Measurements from ENCODE around the gene TANGO6. TPM values are rescaled to one million over a fixed set of nuclear protein-coding genes. Genes with fewer than 3 reads are reported as not detected.
A peak's percentile ranks its signal among the peaks of the same experiment; 100 is the strongest.
"Not testable (repeated sequence)": the region's sequence is repeated elsewhere in the genome, so short reads cannot be mapped to it uniquely, and the experiment has no call there.

TANGO6 gene
- total RNA-seq, 2 donors from 2014 or later, result 6.4 to 10.9 TPM

DNA sequence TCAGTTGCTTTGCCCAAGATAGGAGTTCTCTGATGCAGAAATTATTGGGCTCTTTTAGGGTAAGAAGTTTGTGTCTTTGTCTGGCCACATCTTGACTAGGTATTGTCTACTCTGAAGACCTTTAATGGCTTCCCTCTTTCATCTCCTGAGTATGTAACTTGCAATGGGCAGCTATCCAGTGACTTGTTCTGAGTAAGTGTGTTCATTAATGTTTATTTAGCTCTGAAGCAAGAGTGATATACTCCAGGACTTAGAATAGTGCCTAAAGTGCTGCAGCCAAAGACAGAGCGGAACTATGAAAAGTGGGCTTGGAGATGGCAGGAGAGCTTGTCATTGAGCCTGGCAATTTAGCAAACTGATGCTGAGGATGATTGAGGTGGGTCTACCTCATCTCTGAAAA, 8.8 kb upstream of the TANGO6 start:
- Histone ChIP-seq H3K4me1 (no peaks in the 10 kb centered on the region), H3K27me3 (no peaks in the 10 kb centered on the region), H3K36me3 (no peaks in the 10 kb centered on the region), H3K4me3 (no peak overlapping the region), H3K27ac (no peak overlapping the region), H3K9me3 (no peaks in the 10 kb centered on the region)
- DNase-seq (ENCODE audit: low spot score), result no peak
- TF ChIP-seq, protein P1, sequence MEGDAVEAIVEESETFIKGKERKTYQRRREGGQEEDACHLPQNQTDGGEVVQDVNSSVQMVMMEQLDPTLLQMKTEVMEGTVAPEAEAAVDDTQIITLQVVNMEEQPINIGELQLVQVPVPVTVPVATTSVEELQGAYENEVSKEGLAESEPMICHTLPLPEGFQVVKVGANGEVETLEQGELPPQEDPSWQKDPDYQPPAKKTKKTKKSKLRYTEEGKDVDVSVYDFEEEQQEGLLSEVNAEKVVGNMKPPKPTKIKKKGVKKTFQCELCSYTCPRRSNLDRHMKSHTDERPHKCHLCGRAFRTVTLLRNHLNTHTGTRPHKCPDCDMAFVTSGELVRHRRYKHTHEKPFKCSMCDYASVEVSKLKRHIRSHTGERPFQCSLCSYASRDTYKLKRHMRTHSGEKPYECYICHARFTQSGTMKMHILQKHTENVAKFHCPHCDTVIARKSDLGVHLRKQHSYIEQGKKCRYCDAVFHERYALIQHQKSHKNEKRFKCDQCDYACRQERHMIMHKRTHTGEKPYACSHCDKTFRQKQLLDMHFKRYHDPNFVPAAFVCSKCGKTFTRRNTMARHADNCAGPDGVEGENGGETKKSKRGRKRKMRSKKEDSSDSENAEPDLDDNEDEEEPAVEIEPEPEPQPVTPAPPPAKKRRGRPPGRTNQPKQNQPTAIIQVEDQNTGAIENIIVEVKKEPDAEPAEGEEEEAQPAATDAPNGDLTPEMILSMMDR (IDR thresholded peaks at IDR 0.05), result no peak

DNA sequence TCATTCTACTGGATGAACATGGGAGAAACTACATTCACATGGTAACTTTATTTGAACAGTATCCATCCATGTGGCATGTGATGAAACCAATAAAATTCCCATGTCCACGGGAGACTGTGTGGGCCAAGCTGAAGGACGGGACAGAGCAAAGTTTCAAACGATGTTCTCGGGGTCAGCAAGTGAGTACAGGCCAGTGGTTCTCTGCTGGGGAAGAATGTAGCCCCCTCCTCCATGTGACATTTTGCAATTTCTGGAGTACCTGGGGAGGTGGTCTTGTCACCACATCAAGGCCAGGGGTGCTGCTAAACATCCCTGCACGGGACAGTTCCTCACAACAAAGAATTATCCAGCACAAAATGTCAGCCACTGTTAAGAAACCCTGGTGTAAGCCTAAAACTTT, 7.4 kb upstream of the TANGO6 start:
- no peak overlapping the region for H3K27ac ChIP-seq
- no peaks in the 10 kb centered on the region for H3K36me3 ChIP-seq
- no peak for DNase-seq (ENCODE audit: low spot score)

DNA sequence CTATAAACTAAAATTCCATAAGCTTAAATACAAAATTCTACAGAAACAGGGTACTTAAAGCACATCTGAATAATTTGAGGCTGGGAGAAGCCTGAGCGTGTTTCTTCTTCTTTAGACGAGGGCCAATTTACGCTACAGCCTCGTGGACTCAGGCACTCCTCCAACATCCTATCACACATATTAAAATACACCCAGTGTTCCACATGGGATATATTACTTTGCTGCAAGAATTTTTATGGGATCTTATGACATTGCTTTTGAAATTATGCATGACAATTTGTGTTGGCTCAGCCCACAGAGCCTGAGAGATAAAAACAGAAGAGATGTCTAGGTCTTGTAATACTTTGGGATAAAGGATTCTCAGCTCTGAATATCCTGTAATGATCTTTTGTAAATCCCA, 3.5 kb upstream of the TANGO6 start:
- Histone ChIP-seq H3K36me3 (no peaks in the 10 kb centered on the region), H3K9me3 (no peaks in the 10 kb centered on the region), H3K27me3 (no peaks in the 10 kb centered on the region), H3K4me3 (no peak overlapping the region), H3K4me1 (peaks cover 0 to 10% of the 10 kb centered on the region in 2 donors), H3K27ac (no peak overlapping the region)
- DNase-seq (ENCODE audit: low spot score), result no peak
- TF ChIP-seq, protein P1 (IDR thresholded peaks at IDR 0.05), result no peak

More for the DNA sequence above, 7.4 kb upstream of the TANGO6 start:
- no peak overlapping the region for H3K4me3 ChIP-seq
- no peaks in the 10 kb centered on the region for H3K9me3 ChIP-seq
- no peaks in the 10 kb centered on the region for H3K4me1 ChIP-seq
- no peaks in the 10 kb centered on the region for H3K27me3 ChIP-seq
- TF ChIP-seq, protein P1 (IDR thresholded peaks at IDR 0.05), result no peak

DNA sequence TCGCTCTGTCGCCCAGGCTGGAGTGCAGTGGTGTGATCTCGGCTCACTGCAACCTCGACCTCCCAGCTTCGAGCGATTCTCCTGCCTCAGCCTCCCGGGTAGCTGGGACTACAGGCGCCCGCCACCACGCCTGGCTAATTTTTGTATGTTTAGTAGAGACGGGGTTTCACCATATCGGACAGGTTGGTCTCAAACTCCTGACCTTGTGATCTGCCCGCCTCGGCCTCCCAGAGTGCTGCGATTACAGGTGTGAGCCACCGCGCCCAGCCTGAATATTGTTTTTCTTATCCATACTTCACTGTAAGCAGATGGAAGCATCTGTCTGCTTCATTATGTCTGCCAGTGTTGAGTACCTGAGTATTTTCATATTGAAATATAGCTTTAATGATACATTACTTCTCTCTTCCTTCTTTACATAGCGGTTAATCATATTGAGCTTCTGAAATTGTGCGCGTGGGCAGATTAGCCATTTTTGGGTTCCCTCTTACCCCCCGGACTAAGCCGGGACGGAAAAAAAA, 308 bp upstream of the TANGO6 start:
- H3K4me3 ChIP-seq, result peak overlapping the region; percentile 84 to 87
- not testable (repeated sequence) for H3K9me3 ChIP-seq
- H3K27ac ChIP-seq, result peak overlapping the region; percentile 83 to 86

DNA sequence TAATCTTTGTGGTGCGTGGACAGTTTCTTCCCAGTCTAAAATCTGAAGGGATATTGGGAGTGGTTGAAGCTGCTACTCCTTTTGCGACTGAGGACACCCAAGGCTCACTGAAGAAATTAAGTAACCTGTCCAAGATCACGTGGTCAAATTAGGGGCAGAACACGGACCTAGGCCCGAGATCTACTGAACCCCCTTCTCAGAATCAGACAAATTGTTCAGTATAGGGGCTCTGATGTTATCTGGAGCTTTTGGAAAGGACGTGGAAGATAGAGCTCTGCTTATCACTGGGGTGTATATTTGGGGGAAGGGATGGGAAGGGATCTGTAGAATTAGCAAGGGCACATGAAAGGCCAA, 857 bp downstream of the TANGO6 start:
- H3K27ac ChIP-seq, result peak overlapping the region; percentile 83 to 86
- H3K4me1 ChIP-seq, result peaks cover 0 to 10% of the 10 kb centered on the region in 2 donors
- DNase-seq (ENCODE audit: low spot score), result no peak
- no peaks in the 10 kb centered on the region for H3K9me3 ChIP-seq
- H3K4me3 ChIP-seq, result peak overlapping the region; percentile 84 to 87
- H3K27me3 ChIP-seq, result no peaks in the 10 kb centered on the region
- TF ChIP-seq, protein P1 (IDR thresholded peaks at IDR 0.05), result no peak
- H3K36me3 ChIP-seq, result no peaks in the 10 kb centered on the region

More for the DNA sequence above, 308 bp upstream of the TANGO6 start:
- not testable (repeated sequence) for H3K27me3 ChIP-seq; DNase-seq (ENCODE audit: low spot score); H3K36me3 ChIP-seq; H3K4me1 ChIP-seq

GRCh38 chr16:68848786-68849185, 5.5 kb downstream of the TANGO6 start:
- Histone ChIP-seq H3K4me3 (no peak overlapping the region), H3K36me3 (no peaks in the 10 kb centered on the region), H3K27ac (no peak overlapping the region), H3K4me1 (peaks cover 0 to 5% of the 10 kb centered on the region in 2 donors), H3K27me3 (no peaks in the 10 kb centered on the region), H3K9me3 (no peaks in the 10 kb centered on the region)
- TF ChIP-seq, protein P1 (IDR thresholded peaks at IDR 0.05), result no peak
- DNase-seq (ENCODE audit: low spot score), result no peak

Data from right atrium auricular region (tissue), 2 donors.